OCI-LY1 (cell line): Measurements from ENCODE around the gene CBFA2T3.
"Not testable (repeated sequence)": the region's sequence is repeated elsewhere in the genome, so short reads cannot be mapped to it uniquely, and the experiment has no call there.

Experiments
- H2AFZ ChIP-seq: fragments of 200-600 bp; sonication (generic), shearing (Covaris generic); 2 replicates; pipeline ENCODE4 v1.6.0; 2014; ENCODE audit warnings: antibody characterized with exemption, mild to moderate bottlenecking, low read length
- H3F3A ChIP-seq: fragments of 200-600 bp; sonication (generic), shearing (Covaris generic); 2 replicates; pipeline ENCODE4 v1.6.0; 2014; ENCODE audit warnings: mild to moderate bottlenecking, antibody characterized with exemption, low read length, moderate library complexity; ENCODE audit not compliant: insufficient read depth
- H3K27ac ChIP-seq: fragments of 200-600 bp; sonication (generic); 2 replicates; pipeline ENCODE4 v1.5.1; 2014; ENCODE audit warnings: low read length, mixed run types, mild to moderate bottlenecking, low read depth; ENCODE audit not compliant: poor library complexity, severe bottlenecking
- H3K27me3 ChIP-seq: fragments of 200-600 bp; sonication (generic); 2 replicates; pipeline ENCODE4 v1.6.0; 2014; ENCODE audit warnings: antibody characterized with exemption, mild to moderate bottlenecking, low read length, moderate library complexity; ENCODE audit not compliant: insufficient read depth
- H3K36me3 ChIP-seq: fragments of 200-600 bp; sonication (generic); 2 replicates; pipeline ENCODE4 v1.6.1; 2014; ENCODE audit warnings: mild to moderate bottlenecking, antibody characterized with exemption, low read length, moderate library complexity, mixed read lengths; ENCODE audit not compliant: insufficient read depth
- H3K4me1 ChIP-seq: fragments of 200-600 bp; sonication (generic); 2 replicates; pipeline ENCODE4 v1.5.1; 2014; ENCODE audit warnings: mild to moderate bottlenecking, low read length, moderate library complexity; ENCODE audit not compliant: insufficient read depth, severe bottlenecking
- H3K4me2 ChIP-seq: fragments of 200-600 bp; sonication (generic), shearing (Covaris generic); 2 replicates; pipeline ENCODE4 v1.6.1; 2014; ENCODE audit warnings: low read length
- H3K4me3 ChIP-seq: fragments of 200-600 bp; sonication (generic); 2 replicates; pipeline ENCODE4 v1.5.1; 2014; ENCODE audit warnings: low read length, low read depth, mild to moderate bottlenecking, mixed read lengths; ENCODE audit not compliant: poor library complexity, severe bottlenecking
- H3K79me2 ChIP-seq: fragments of 200-600 bp; shearing (Covaris generic); 2 replicates; pipeline ENCODE4 v1.6.1; 2016; ENCODE audit warnings: mixed run types, low read length, mixed read lengths; ENCODE audit not compliant: insufficient read depth
- H3K9ac ChIP-seq: fragments of 200-600 bp; sonication (generic), shearing (Covaris generic); 2 replicates; pipeline ENCODE4 v1.6.1; 2014; ENCODE audit warnings: mild to moderate bottlenecking, low read length, mixed read lengths
- H3K9me2 ChIP-seq: fragments of 200-600 bp; sonication (generic), shearing (Covaris generic); 2 replicates; pipeline ENCODE4 v1.6.1; 2014; ENCODE audit warnings: low read depth, mild to moderate bottlenecking, low read length, mixed read lengths
- H3K9me3 ChIP-seq: fragments of 200-600 bp; shearing (Covaris generic); 2 replicates; pipeline ENCODE4 v1.6.1; 2014; ENCODE audit warnings: low read length, mixed read lengths
- H4K20me1 ChIP-seq: fragments of 200-600 bp; sonication (generic), shearing (Covaris generic); 2 replicates; pipeline ENCODE4 v1.6.0; 2016; ENCODE audit warnings: mild to moderate bottlenecking, low read length; ENCODE audit not compliant: insufficient read depth
- CTCF ChIP-seq: fragments of 200-600 bp; sonication (generic), shearing (Covaris generic); IDR thresholded peaks from 2 replicates; pipeline ENCODE4 v1.5.1; 2017; ENCODE audit warnings: mild to moderate bottlenecking, antibody characterized with exemption, low read length, moderate library complexity, mixed read lengths
- EZH2 ChIP-seq: fragments of 200-600 bp; sonication (generic), shearing (Covaris generic); IDR thresholded peaks from 2 replicates; pipeline ENCODE4 v1.8.0; 2017; ENCODE audit warnings: borderline replicate concordance, mixed run types, mild to moderate bottlenecking, antibody characterized with exemption, low read length, moderate library complexity, mixed read lengths

CBFA2T3 gene

GRCh38 chr16:88921591-88921990 is 55.4 kb downstream of the CBFA2T3 start:
- Histone ChIP-seq H3K9me3 (no peaks in the 10 kb centered on the region), H3F3A (no peaks in the 10 kb centered on the region), H3K9ac (no peak overlapping the region), H3K79me2 (no peaks in the 10 kb centered on the region), H3K4me2 (no peak overlapping the region), H4K20me1 (no peaks in the 10 kb centered on the region), H3K4me1 (peaks cover 27% of the 10 kb centered on the region), H3K36me3 (peaks cover 6% of the 10 kb centered on the region; the same call in 1 of the 2 replicates), H2AFZ (no peak overlapping the region), H3K4me3 (no peak overlapping the region), H3K9me2 (no peaks in the 10 kb centered on the region), H3K27ac (no peak overlapping the region), H3K27me3 (no peaks in the 10 kb centered on the region; the same call in 1 of the 2 replicates)
- TF ChIP-seq EZH2: no peak
- TF ChIP-seq CTCF: no peak

GRCh38 chr16:88920618-88921590 is 56.1 kb downstream of the CBFA2T3 start:
- H3K9me3 ChIP-seq: no peaks in the 10 kb centered on the region
- no peaks in the 10 kb centered on the region for H4K20me1 ChIP-seq
- no peaks in the 10 kb centered on the region for H3K79me2 ChIP-seq
- H3K27me3 ChIP-seq: no peaks in the 10 kb centered on the region
- H3F3A ChIP-seq: no peaks in the 10 kb centered on the region
- no peak overlapping the region for H3K9ac ChIP-seq
- no peak overlapping the region for H3K4me2 ChIP-seq
- TF ChIP-seq EZH2 (no peak), CTCF (no peak)
- no peak overlapping the region for H2AFZ ChIP-seq
- no peak overlapping the region for H3K27ac ChIP-seq
- H3K4me3 ChIP-seq: no peak overlapping the region
- peaks cover 21% of the 10 kb centered on the region for H3K4me1 ChIP-seq
- peaks cover 10% of the 10 kb centered on the region for H3K36me3 ChIP-seq
- H3K9me2 ChIP-seq: no peaks in the 10 kb centered on the region

- Histone ChIP-seq H3F3A (no peaks in the 10 kb centered on the region), H4K20me1 (no peaks in the 10 kb centered on the region), H2AFZ (no peak overlapping the region), H3K27ac (no peak overlapping the region), H3K4me3 (no peak overlapping the region), H3K9ac (no peak overlapping the region), H3K36me3 (peaks cover 12% of the 10 kb centered on the region), H3K4me2 (no peak overlapping the region), H3K9me3 (no peaks in the 10 kb centered on the region), H3K79me2 (no peaks in the 10 kb centered on the region), H3K9me2 (no peaks in the 10 kb centered on the region), H3K4me1 (peaks cover 14% of the 10 kb centered on the region), H3K27me3 (no peaks in the 10 kb centered on the region)
- TF ChIP-seq EZH2: no peak
- no peak for TF ChIP-seq CTCF
These were observed 57.1 kb downstream of the CBFA2T3 start for GRCh38 chr16:88919936-88920335.

- Histone ChIP-seq H3K4me1 (peaks cover 14% of the 10 kb centered on the region), H3K36me3 (peaks cover 18% of the 10 kb centered on the region)
- H4K20me1 ChIP-seq, H3K9ac ChIP-seq, H3F3A ChIP-seq, H3K9me2 ChIP-seq, H3K27me3 ChIP-seq, H3K79me2 ChIP-seq, H3K4me3 ChIP-seq, H3K4me2 ChIP-seq, H2AFZ ChIP-seq, H3K9me3 ChIP-seq, H3K27ac ChIP-seq: not testable (repeated sequence)
These were observed 58.1 kb downstream of the CBFA2T3 start for GRCh38 chr16:88918896-88919295.
